A172 (cell line): ENCODE measurements around the gene KRTAP12-4. TPM values are rescaled to one million over a fixed set of nuclear protein-coding genes. Genes with fewer than 3 reads are reported as not detected.
"Not testable (repeated sequence)": the region's sequence is repeated elsewhere in the genome, so short reads cannot be mapped to it uniquely, and the experiment has no call there.

Source experiments
- DNase-seq: peaks from one replicate; pipeline ENCODE4 v3.0.0-alpha.2; 2015; ENCODE audit warnings: low spot score
- total RNA-seq: library from RNA; depleted of rRNA; stranded (reverse); fragments of >200 nt; shearing (Covaris generic); gene quantifications from 2 replicates; pipeline ENCODE4 v1.2.3, GENCODE V29; 2014

Gene KRTAP12-4
- total RNA-seq, 1 experiment from 2014 or later = not detected

DNA sequence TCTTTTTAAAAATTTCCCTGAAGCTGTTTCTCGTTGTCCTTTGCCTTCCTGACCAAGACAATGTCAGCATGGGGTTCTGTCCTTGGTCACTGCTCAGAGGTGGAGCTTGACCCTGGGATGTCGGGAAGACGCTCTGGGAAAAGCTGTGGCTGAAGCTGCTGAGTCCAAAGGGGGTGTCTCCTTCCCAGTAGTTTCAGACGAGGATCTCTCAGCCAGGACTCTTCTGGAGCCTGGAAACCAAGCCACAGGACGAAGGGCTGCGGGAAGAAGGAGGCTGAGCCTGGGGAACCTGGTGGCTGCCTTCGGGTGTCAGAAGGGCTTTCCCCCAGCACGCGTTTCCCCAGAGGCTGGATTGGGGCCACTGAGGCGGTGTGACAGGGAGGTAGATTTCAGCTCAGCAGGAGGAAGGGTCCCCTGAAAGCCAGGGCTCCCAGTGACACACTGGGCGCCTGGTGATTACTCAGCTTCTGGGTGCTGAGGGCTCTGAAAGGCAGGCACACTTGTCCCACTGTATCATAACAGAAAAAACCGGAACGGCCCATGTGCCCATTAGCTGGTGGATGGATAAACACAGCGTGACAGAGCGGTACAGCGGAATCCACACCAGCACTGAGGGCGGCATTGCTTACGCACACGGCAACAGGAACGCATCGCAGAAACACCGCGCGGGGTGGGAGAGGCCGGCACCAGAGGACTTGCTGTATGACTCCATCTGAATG is 32.5 kb upstream of the KRTAP12-4 start:
- DNase-seq = no peak

DNA sequence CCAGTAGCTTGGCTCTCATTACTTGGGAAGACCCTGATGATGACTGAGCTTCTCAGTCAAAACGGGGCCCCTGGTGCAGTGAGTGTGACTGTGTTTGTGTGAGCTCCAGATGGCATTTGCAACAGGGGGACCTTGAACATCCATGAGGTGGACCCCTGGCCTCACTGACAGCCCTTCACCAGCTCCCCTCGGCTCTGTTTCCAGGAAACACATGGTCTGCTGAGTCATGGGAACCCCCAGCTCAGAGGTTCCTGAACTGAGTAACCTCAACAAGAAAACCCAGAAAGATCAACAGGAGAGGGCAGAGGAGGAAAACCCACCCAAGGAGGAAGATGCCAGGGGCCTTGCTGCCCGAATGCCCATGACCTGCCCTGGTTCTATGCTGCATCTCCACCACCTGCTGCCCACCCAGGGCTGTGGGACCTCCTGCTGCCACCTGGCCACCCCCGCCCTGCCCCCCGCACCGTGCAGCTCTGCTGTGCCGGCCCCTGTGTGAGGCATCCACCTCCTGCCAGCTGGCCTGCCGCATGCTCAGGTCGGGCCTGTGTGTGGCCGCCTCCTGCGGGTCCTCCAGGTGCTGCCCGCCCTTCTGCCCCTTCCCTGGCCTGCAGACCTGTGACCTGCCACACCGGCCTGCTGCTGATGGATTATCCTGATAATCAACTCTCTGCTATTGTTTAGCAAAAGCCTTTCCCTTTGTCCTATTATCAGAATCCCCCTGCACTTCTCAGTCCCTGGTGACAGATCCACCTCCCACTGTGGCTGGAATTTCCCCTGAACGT is 31.7 kb upstream of the KRTAP12-4 start:
- DNase-seq = no peak

DNA sequence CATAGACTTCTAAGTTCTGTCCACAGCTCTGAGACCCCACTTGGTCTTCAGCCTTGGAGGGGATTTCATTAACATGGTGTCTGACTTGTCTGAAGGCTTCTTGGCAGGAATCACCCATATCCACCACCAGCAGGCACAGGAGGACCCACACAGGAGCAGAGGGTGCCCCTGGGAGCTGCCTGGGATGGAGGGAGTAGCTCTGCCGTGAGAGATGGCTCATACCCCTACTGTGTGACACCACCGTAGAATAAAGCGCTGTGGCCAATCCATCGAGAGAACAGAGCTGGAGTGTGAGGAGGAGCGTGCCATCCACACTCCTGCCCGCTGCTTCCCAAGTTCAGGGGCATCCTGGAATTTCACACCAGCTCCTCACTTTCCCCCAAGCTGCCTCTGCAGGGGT is 30.6 kb upstream of the KRTAP12-4 start:
- DNase-seq = not testable (repeated sequence)

DNA sequence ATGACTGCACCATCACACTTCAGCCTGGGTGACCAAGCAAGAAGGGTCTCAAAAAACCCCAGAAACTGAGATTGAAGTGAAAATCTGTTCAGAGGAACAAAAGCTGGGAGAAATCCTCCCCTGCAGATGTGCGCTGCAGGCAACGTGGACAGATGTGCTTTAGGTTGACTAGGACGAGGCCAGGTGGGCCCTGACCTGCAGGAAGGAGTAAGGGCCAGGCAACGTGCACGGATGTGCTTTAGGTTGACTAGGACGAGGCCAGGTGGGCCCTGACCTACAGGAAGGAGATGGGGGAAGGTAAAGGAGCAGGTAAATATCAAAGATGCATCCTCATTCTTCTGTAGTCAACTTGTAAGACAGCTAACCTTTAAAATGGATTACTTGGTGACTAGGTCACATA is 30.0 kb upstream of the KRTAP12-4 start:
- DNase-seq = no peak

DNA sequence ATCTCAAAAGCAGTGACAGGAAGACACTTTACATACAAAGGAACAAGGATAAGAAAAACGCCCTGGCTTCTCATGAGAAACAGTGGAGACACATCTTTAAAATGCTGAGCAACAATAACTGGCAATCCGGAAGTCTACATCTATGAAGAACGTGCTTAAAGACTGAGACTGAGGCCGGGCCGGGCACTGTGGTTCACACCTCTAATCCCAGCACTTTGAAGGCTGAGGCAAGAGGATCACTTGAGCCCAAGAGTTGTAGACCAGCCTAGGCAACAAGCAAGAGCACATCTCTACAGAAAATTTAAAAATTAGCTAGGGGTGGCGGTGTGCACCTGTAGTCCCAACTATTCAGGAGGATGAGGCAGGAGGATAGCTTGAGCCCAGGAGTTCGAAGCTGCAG is 29.6 kb upstream of the KRTAP12-4 start:
- DNase-seq = no peak

DNA sequence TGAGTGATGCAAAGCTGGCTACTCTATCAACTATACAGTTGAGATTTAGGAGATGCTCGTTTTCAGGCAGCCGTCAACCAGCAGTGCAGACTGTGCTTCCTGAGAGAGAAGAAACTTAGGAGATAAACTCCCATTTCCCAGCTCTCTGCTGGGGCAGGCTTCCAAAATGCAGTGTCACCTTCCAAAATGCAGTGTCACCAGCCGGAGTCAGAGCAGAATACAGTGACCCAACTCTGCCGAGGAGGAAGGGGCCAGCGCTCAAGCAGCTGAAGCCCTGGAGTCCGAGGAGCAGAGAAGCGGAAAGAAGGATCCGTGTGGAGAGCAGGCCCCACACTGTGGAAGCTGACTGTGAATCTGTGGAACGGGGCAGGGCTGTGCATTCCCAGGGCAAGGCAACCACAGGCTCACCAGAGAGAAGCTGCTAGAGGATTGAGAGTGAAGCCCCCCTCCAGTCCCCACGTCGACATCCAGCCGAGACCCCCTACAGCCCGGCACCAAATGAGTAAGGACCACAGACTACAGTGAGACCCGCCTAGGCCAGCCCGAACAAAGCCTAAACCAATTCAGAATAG is 28.2 kb upstream of the KRTAP12-4 start:
- DNase-seq = no peak

DNA sequence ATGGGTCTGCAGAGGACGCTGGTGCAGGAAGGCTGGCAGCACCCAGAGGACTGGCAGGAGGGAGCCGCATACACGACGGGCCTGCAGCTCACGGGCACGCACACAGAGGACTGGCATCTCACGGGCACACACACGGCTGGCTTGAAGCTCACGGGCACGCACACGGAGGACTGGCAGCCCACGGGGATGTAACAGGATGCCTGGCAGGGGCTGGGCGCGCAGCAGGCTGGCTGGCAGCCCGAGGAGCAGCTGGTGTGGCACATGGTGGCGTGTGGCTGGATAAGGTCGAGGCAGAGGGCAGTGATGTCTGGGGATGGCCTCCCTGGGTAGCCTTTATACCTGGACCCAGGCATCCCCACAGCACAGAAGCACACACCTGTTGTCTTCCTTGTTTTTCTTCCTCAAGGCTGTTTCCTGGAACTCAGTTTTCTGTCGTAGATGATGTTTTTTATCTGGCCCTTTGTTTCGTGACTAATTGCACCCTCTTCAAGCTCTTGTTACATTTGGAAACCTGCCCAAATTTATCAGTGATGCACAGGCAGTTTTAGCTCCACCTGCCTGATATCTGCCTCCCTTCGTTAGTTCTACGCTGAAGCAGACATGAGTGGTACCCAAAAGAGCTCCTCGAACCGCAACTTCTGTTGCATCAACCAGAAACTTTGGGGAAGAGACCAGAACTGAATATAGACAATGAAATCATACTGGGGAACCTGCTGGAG is 27.6 kb upstream of the KRTAP12-4 start, which contains the start of gene KRTAP12-1:
Gene KRTAP12-1 (minus strand): TSS at position 303 of the 719 bp plus-strand sequence. CDS start 40 bp downstream, at position 263.
- DNase-seq = no peak

DNA sequence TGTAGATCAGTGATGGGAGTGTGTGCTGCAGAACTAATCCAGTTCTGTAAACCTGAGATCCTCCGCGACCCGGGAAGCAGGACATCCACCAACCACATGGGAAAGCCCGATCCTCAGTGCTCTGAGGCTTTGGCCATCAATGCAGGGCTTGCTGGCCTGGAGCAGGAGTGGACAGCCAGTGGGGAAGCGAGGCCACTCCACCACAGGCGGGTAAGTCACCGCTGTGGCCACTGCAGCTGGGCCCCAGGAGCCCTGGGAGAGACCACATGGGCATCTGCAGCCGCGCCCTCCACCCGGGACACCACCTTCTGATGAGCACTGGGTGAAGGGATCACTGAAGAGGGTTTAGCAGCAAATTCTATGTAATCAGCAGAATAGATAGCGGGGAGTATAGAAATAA is 26.7 kb upstream of the KRTAP12-4 start:
- no peak for DNase-seq

DNA sequence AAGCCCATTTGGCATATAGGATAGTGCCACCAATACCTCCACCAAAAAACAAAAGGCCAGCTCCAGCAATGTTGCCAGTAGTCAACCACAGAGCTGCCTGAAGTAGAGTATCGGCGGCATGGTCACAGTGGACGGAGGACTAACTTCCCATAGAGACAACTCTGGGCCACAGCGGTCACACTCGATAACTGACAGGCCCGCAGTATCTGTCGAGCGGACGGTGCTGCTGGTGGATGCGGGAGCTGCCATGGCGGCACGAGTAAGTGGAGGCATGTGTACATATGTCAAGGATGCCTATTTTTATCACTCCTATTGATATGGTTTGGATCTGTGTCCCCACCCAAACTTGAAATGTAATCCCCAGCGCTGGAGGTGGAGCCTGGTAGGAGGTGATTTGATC is 23.4 kb upstream of the KRTAP12-4 start:
- no peak for DNase-seq

DNA sequence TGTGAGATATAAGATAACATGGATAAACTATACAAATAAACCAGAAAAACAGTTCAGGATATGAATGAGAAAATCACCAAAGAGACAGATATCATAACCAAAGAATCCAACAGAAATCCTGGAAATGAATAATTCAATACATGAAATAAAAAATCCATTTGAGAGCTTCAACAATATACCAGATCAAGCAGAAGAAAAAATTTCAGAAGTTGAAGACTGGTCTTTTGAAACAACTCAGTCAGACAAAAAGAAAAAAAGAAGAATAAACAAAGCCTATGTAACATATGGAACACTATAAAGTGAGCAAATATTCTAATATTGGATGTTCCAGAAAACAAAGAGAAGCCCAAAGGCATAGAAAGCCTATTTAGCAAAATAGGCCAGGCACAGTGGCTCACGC is 17.5 kb upstream of the KRTAP12-4 start:
- no peak for DNase-seq

DNA sequence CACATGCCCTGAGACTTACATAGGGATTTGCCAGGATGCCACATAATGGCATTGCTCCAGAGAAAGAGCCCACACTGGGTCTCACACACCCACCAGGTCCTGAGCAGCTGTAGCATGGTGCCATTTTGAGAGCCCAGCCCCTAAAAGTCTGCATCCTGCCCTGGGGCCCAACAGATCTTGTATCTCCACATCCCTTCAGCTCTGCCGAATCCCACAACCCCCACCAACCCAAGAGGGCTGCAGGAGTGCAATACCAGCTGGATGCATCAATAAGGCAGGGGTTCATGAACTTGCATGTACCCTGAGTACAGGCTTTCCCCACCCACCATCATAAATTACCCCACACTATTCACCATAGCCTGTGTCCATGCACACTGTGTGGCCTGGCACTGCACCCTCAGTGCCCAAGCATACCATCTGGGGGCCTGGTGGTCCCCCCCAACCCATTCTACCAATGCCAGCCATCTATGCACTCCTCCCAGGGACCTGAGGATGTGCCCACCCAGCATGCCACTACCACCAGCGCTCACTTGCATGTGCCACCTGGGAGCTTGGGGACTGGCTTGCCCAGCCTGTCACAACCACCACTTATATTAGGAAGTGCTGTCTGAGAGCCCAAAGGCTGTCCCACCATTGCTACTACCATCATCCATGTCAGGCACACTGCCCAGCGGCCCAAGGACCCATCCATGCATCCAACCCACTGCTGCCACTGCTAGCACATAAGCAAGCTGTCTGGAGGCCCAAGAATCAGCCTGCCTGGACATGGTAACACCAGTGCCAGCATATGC is 16.4 kb upstream of the KRTAP12-4 start:
- DNase-seq = no peak

DNA sequence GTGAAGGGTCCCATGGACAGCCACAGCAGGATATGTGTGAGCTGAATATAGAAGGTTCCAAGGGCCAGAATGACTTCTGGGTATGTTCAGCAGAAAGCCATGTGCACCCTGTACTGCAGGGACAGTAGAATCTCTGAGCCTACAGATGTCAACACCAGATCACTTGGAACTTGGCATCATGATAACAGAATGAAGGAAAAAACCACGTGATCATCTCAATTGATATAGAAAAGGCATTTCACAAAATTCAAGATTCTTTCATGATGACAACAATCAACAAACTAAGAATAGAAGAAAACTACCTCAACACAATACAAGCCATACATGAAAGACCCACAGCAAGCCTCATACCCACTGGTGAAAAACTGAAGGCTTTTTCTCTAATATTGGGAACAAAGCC is 13.2 kb upstream of the KRTAP12-4 start:
- no peak for DNase-seq

DNA sequence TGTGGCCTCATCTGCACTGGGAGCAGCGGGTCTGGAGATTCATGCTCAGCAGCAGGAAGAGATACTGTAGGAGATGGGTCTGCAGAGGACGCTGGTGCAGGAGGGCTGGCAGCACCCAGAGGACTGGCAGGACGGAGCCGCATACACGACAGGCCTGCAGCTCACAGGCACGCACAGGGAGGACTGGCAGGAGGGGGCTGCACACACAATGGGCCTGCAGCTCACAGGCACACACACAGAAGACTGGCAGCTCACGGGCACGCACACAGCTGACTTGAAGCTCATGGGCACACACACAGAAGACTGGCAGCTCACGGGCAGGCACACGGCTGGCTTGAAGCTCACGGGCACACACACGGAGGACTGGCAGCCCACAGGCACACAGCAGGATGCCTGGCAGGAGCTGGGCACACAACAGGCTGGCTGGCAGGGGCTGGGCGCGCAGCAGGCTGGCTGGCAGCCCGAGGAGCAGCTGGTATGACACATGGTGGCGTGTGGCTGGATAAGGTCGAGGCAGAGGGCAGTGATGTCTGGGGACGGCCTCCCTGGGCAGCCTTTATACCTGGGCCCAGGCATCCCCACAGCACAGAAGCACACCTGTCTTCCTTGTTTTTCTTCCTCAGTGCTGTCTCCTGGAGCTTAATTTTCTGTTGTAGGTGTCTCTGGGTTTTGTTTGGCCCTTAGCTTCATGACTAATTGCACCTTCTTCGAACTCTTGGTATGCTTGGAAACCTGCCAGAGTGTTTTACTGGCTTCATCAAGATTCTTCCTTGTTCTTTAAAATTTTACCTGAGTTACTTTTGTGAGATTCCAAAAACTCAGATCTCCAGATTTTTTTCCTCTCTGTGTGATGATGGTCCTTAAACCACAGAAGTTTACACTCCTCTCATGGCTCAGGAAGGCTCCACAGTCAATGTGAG is 12.2 kb upstream of the KRTAP12-4 start, which contains the start of gene KRTAP12-2:
Gene KRTAP12-2 (minus strand): TSS at position 527 of the 920 bp plus-strand sequence. CDS start 41 bp downstream, at position 486.
- peak; percentile 21 for DNase-seq

DNA sequence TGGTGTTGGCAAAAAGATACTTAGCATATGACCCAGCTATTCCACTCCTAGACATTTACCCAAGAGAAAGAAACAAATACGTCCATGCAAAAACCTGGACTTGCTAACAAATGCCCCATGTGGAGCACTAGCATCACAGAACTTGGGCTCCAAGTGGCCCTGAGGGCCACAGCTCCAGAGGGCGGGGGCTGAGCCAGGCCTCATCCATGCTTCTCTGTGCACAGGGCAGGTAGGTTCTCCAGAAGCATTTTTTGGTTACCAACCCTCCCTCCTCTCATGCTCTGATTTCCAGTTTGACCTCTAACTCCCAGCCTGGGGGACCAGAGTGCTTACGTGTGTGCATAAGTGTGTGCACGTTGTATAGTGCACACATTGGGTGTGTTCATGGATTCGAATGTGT is 10.2 kb upstream of the KRTAP12-4 start:
- DNase-seq = no peak

DNA sequence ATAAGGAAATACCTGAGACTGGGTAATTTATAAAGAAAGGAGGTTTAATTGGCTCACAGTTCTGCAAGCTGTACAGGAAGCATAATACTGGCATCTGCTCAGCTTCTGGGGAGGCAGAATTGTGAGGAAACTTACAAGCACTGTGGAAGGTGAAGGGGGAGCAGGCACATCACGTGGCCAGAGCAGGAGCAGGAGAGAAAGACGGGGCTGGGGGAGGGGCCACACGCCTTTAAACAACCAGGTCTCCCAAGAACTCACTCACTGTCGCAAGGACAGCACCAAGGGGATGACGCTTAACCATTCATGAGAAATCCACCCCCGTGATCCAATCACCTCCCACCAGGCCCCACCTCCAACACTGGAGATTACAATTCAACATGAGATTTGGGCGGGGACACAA is 7.1 kb upstream of the KRTAP12-4 start:
- DNase-seq = not testable (repeated sequence)

DNA sequence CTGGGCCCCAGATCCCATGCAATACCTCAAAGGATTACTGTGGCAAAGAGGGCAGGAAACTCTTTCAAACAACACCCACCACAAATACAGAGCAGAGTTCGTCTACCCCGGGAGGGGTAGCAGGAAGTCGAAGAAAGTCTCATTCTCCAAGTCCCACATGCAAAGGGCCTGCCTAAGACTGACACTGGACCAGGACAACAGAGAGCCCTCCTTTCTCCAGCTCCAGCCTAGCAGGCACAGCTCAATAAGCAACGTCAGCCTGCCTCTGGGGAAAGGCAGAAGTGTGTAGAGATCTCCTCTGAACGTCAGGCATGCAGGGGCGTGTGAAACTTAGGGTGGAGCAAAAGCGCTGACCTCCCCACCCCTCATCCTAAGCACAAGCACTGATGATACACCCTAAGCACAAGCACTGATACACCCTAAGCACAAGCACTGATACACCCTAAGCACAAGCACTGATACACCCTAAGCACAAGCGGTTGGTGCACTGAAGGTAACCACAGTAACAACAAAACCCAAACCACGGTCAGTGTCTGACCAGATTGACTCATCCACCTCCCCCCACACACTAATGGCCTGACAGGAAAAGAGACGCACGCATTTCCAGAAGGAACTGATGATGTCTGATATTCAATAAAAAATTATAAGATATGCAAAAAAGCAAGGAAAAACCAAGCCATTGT is 4.6 kb upstream of the KRTAP12-4 start:
- DNase-seq = no peak

DNA sequence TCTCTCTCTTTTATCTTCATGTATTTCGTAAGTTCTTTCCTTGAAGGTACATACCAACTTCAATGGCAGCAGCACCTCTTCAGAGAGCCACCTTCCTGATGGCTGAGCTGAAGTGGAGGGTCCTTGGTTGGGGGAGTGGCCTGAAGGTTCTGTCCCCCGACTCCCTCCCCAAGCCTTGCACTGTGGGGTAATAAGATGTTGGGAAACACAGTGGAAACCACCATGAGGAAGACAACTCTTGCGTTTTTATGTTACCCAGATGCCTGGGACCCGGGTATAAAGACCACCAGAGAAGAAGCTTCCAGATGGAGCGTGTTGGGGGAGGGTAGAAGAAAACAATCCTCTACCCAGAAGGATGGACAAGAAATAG is 4.1 kb upstream of the KRTAP12-4 start:
- DNase-seq = no peak

DNA sequence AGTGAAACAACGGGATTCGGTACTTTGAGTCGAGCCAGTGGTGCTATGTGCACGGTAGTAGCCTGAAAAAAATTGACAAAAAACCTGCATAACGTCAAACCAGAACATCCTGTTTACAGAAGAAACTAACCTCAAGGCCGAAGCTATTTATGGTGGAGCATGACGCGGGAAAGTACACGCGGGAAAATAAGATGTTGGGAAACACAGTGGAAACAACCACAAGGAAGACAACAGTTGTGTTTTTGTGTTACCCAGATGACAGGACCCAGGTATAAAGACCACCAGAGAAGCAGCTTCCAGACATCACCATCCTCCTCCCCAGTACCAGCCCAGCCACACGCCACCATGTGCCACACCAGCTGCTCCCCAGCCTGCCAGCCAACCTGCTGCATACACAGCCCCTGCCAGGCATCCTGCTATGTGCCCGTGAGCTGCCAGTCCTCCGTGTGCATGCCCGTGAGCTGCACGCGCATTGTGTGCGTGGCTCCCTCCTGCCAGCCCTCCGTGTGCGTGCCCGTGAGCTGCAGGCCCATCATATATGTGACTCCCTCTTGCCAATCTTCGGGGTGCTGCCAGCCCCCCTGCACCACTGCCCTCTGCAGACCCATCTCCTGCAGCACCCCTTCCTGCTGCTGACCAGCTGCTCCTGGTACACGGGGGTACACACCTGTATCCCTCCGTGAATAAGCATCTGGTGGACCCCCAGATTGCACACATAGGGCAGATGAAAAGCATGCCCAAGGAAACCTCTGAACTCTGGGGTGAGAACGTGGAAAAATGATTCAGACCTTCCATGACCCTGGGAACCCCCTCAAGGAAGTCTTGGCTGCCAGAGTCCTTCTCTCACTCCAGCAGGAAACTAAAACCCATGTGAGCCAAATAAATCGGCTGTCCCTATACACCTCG is 3.4 kb upstream of the KRTAP12-4 start, which contains the start of gene KRTAP12-3:
Gene KRTAP12-3 (plus strand): TSS at position 298 of the 906 bp plus-strand sequence. CDS start 48 bp downstream, at position 346.
- no peak for DNase-seq
